ENCODE measurements around the gene NCAM2.

Gene NCAM2

DNA sequence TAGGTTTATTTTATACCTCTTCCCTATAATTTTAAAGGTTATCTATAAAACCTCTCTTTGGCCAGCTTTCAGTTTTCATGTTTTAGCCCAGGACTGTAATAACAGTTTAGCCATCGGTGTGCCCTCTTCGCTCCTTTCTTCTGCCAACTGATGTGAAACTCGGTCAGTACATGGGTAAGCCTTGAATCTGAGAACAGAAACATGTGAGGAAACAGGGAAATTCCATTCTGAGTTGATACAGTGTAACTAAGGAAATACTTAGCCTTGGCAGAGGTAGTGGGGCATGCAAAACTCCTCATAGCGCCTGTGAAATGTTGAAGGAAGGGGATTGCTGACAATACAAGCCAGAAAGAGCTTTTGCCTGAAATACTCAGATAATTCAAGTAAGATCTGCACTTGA is 465.2 kb downstream of the NCAM2 start (continued):
- TF ChIP-seq, protein P1, sequence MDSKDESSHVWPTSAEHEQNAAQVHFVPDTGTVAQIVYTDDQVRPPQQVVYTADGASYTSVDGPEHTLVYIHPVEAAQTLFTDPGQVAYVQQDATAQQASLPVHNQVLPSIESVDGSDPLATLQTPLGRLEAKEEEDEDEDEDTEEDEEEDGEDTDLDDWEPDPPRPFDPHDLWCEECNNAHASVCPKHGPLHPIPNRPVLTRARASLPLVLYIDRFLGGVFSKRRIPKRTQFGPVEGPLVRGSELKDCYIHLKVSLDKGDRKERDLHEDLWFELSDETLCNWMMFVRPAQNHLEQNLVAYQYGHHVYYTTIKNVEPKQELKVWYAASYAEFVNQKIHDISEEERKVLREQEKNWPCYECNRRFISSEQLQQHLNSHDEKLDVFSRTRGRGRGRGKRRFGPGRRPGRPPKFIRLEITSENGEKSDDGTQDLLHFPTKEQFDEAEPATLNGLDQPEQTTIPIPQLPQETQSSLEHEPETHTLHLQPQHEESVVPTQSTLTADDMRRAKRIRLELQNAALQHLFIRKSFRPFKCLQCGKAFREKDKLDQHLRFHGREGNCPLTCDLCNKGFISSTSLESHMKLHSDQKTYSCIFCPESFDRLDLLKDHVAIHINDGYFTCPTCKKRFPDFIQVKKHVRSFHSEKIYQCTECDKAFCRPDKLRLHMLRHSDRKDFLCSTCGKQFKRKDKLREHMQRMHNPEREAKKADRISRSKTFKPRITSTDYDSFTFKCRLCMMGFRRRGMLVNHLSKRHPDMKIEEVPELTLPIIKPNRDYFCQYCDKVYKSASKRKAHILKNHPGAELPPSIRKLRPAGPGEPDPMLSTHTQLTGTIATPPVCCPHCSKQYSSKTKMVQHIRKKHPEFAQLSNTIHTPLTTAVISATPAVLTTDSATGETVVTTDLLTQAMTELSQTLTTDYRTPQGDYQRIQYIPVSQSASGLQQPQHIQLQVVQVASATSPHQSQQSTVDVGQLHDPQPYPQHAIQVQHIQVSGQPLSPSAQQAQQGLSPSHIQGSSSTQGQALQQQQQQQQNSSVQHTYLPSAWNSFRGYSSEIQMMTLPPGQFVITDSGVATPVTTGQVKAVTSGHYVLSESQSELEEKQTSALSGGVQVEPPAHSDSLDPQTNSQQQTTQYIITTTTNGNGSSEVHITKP (tag by site-specific recombination; IDR thresholded peaks at IDR 0.05): no peak
- TF ChIP-seq ZNF239 (tag by site-specific recombination; IDR thresholded peaks at IDR 0.05) (no peak), ZFP37 (tag by site-specific recombination; IDR thresholded peaks at IDR 0.05) (no peak)

DNA sequence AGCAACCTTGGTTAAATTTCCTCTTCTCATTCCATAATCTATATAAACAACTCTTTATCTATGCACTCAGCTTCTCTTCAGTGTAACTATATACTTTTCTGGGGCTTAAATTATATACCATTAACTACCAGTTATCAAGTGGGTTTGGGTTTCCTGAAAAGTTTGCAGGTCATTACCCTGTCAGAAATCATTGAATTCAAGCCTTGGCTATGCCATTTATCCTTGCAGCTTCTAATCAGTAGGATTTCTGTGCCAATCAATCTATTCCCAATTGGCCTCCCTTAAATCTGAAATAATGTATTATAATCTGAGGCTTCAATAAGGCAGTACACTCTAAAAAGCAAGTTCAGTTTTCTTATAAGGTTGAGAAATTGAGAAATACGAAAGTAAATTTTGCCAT is 466.5 kb downstream of the NCAM2 start:
- POLR2A ChIA-PET: no interaction called here
- CTCF ChIA-PET: no interaction called here
- Histone ChIP-seq H3K9me3 (ENCODE audit: control insufficient read depth, insufficient read depth, low read depth, low read length) (no peaks in the 10 kb centered on the region), H3K36me3 (ENCODE audit: control insufficient read depth in 2 of 2, insufficient read depth in 1 of 2, low read length in 2 of 2) (no peaks in the 10 kb centered on the region), H3K4me3 (ENCODE audit: low read depth, low read length) (no peak overlapping the region), H3K4me1 (ENCODE audit: control insufficient read depth, insufficient read depth, low read length) (no peaks in the 10 kb centered on the region), H3K27ac (ENCODE audit: extremely low read depth, low read depth, low read length) (no peak overlapping the region)
- no peak for TF ChIP-seq ZNF132 (tag by site-specific recombination; IDR thresholded peaks at IDR 0.05; ENCODE audit: borderline replicate concordance)
- TF ChIP-seq, protein P2, sequence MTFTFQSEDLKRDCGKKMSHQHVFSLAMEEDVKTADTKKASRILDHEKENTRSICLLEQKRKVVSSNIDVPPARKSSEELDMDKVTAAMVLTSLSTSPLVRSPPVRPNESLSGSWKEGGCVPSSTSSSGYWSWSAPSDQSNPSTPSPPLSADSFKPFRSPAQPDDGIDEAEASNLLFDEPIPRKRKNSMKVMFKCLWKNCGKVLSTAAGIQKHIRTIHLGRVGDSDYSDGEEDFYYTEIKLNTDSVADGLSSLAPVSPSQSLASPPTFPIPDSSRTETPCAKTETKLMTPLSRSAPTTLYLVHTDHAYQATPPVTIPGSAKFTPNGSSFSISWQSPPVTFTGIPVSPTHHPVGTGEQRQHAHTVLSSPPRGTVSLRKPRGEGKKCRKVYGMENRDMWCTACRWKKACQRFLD (tag by site-specific recombination; IDR thresholded peaks at IDR 0.05): no peak
- no peak for TF ChIP-seq ZNF114 (tag by site-specific recombination; IDR thresholded peaks at IDR 0.05)
- TF ChIP-seq ZSCAN23 (tag by site-specific recombination; IDR thresholded peaks at IDR 0.05): no peak
- TF ChIP-seq FEZF1 (tag by site-specific recombination; IDR thresholded peaks at IDR 0.05): no peak
- TF ChIP-seq, protein P3, sequence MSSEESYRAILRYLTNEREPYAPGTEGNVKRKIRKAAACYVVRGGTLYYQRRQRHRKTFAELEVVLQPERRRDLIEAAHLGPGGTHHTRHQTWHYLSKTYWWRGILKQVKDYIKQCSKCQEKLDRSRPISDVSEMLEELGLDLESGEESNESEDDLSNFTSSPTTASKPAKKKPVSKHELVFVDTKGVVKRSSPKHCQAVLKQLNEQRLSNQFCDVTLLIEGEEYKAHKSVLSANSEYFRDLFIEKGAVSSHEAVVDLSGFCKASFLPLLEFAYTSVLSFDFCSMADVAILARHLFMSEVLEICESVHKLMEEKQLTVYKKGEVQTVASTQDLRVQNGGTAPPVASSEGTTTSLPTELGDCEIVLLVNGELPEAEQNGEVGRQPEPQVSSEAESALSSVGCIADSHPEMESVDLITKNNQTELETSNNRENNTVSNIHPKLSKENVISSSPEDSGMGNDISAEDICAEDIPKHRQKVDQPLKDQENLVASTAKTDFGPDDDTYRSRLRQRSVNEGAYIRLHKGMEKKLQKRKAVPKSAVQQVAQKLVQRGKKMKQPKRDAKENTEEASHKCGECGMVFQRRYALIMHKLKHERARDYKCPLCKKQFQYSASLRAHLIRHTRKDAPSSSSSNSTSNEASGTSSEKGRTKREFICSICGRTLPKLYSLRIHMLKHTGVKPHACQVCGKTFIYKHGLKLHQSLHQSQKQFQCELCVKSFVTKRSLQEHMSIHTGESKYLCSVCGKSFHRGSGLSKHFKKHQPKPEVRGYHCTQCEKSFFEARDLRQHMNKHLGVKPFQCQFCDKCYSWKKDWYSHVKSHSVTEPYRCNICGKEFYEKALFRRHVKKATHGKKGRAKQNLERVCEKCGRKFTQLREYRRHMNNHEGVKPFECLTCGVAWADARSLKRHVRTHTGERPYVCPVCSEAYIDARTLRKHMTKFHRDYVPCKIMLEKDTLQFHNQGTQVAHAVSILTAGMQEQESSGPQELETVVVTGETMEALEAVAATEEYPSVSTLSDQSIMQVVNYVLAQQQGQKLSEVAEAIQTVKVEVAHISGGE (tag by site-specific recombination; conservative IDR thresholded peaks at IDR 0.05; ENCODE audit: low read depth): no peak

DNA sequence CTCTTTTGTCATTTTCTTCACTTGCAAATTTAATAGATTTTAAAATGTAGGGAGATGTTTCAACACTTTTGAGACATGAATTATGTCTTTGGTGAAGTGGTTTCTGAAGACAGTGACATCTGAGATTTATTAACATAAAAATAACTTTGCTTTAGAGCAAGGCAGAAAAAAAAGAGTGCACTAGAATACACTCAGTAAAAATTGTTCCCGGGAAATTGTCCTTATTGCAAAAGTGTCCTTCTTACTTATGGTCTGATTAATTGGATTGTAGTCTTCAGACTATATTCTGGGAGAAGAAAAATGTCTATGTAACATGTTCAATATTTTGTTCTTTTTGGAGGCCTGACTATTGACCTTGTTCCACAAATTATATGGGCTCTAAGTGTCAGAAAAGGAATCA is 468.5 kb downstream of the NCAM2 start:
- Histone ChIP-seq H3K4me1 (ENCODE audit: control insufficient read depth, insufficient read depth, low read length) (no peaks in the 10 kb centered on the region), H3K27ac (ENCODE audit: extremely low read depth, low read depth, low read length) (no peak overlapping the region), H3K36me3 (ENCODE audit: control insufficient read depth in 2 of 2, insufficient read depth in 1 of 2, low read length in 2 of 2) (no peaks in the 10 kb centered on the region), H3K4me3 (ENCODE audit: low read depth, low read length) (no peak overlapping the region), H3K9me3 (ENCODE audit: control insufficient read depth, insufficient read depth, low read depth, low read length) (no peaks in the 10 kb centered on the region)
- ChIA-PET POLR2A (no interaction called here), CTCF (no interaction called here)
- TF ChIP-seq ZNF792 (tag by site-specific recombination; IDR thresholded peaks at IDR 0.05): no peak
- no peak for TF ChIP-seq ZNF239 (tag by site-specific recombination; IDR thresholded peaks at IDR 0.05)
- no peak for TF ChIP-seq ZNF596 (tag by site-specific recombination; IDR thresholded peaks at IDR 0.05)
- no peak for TF ChIP-seq MZF1 (tag by site-specific recombination; IDR thresholded peaks at IDR 0.05; ENCODE audit: borderline replicate concordance)
- TF ChIP-seq ZNF16 (tag by site-specific recombination; IDR thresholded peaks at IDR 0.05; ENCODE audit: low read depth): no peak
